NCI-H460 (cell line): ENCODE results near the gene VSIG8. TPM values are rescaled to one million over a fixed set of nuclear protein-coding genes. Genes with fewer than 3 reads are reported as not detected.

ENCODE experiments used
- DNase-seq: peaks from one replicate; pipeline ENCODE4 v3.0.0-alpha.2; 2016; ENCODE audit warnings: low read depth; ENCODE audit errors: extremely low read depth
- small RNA-seq, 2 experiments: library from RNA; depleted of rRNA; stranded (forward); fragments of <200 nt; gene quantifications; one replicate each; pipeline ENCODE3, GENCODE V24; 2014
- total RNA-seq: library from RNA; depleted of rRNA; stranded (reverse); fragments of >200 nt; shearing (Covaris generic); gene quantifications from 2 replicates; pipeline ENCODE4 v1.2.3, GENCODE V29; 2014; rRNA removed

VSIG8 gene
- total RNA-seq, 1 experiment from 2014 or later = 0.05 TPM

DNA sequence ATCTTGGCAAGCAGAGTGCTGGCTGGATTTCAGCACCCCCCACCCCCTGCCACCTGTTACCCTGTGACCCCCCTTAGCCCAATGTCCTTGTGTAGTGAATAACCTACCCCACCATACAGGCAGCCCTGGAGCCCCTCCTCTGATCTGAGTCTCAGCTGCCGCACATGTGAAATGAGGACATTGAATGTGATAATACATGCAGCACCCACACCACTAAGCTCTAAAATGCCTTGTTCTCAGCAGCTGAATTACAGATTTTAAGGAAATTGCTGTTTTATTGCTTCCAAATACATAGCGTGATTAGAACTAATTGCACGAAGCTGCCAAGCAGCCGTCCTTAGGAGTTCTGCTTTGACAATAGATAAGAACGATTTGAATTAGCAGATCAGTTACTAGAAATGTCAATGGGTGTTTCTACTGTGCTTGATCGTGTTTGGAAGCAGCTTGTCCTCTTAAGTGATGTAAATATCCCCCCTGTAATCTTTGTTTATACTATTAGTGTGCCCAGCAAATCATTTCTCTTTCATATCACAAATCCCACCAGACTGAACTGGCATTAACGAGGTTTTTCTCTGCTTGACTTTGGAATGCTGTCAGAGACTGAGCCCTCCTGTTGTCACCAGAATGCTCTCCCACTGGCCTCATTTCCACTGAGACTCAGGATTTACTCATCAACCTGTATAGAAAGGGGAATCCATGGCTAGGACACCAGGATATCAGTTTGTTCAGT lies 30.9 kb downstream of the VSIG8 start:
- DNase-seq = no peak

DNA sequence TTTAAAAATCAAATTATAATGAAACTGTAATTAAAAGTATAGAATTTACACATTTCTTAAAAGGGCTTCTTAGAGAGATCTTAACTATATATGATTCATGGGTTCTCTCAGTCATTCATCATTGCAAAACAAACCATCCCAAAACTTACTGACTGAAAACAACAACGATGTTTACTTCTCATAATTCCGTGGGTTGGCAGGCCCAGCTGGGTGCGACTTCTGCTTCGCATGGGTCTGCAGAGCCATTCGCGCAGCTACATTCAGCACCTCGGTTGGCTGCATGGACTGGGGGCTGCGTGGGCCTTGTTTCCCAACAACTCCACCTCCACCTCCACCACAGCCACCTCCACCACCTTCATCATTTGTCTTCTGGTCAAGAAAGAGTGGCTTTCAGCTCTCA lies 31.7 kb downstream of the VSIG8 start:
- no peak for DNase-seq

DNA sequence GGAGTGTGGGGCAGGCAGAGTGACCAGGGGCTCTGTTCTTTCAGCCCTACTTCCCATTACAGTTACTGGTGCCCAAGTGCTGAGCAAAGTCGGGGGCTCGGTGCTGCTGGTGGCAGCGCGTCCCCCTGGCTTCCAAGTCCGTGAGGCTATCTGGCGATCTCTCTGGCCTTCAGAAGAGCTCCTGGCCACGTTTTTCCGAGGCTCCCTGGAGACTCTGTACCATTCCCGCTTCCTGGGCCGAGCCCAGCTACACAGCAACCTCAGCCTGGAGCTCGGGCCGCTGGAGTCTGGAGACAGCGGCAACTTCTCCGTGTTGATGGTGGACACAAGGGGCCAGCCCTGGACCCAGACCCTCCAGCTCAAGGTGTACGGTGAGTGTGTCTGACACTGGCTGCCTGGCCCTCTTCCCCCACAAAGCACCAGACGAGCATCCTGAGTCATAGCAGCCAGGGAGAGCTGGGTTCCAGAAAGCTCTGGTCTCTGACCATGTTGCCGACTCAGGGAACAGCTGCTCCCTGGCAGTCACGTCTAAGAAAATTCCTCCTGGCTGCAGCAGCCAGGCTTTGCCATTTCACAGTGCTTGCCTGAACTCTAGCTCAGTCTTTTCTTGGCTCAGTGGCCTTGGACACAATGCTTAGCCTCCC lies 32.5 kb downstream of the VSIG8 start:
- DNase-seq = no peak

DNA sequence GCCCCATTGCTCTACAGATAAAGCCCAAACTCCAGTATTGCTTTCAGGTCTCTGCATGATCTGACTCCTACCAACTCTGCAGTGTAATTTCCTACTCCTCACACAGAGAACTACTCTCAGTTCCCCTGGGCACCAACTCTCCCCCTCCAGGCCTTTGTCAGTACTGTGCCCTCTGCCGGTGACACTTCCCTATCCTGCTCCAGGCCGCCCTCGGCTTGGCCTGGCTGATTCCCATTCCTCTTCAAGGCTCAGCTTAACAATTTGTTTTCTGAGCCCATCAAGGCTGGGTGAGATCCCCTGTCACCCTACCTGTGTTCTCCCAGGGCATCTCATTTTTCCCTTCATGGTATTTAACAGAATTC lies 33.2 kb downstream of the VSIG8 start:
- DNase-seq = peak; percentile 13

DNA sequence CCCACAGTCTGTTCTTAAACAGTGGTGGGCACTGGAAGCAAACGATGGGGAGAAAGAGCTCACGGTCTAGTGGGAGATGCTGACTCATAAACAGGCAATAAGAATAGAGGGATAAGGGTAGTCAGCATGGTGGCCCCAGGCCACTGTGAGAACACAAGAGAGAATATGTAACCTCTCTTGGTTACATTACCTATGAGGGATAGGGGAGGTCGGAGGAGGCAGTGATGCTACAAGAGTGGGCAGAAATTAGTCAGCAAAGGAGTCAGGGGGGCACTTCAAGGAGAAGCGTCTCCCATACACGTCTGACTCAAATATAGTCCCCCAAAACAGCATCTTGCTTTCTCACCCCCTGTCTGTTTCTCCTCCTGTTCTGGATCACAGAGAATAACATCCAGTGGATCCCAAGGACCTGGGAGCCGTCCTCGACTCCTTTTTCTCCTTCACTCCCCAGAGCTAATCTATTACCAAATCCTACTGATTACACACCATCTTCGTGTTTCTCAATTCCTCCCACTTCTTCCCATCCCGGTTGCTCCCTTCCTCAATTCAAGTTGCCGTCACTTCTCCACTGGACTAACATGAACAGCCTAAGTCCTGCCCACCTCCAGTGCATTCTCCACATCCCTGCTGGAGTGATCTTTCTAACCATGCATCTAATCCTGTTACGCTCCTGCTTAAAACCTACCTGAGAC lies 33.7 kb downstream of the VSIG8 start:
- no peak for DNase-seq

DNA sequence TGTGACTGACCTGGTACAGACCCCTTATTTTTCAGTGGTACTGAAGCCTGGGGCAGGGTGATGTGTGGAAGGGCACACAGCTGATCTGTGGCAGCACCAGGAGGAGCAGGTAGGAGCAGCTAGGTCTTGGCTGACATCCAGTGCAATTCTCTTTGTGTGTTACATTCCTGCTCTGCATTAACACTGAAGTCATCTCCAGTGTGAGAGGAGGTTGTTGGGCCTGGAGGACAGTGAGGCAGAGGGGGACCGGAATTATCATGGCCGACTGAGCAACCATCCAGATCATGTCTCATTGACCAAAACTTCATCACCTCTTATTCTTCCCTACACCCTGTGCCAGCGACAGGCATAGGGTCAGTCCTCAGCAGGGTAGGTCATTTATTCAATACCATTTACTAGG lies 34.3 kb downstream of the VSIG8 start:
- no peak for DNase-seq

DNA sequence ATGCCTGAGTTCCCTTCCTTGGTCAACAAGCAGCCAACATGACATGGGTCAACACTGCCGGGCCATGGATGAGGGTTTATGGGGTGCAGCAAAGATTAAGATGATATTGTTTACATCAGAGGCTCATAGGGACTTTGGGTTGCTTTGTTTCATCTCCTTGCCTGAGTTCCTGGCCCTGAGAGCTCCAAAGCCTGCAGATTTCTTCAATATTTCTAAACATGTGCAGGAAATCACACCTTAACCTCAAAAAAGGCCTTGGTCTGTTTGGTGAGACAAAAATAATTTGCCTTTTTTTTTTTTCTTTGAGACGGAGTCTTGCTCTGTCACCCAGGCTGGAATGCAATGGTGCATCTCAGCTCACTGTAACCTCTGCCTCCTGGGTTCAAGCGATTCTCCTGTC lies 34.9 kb downstream of the VSIG8 start:
- DNase-seq = no peak

DNA sequence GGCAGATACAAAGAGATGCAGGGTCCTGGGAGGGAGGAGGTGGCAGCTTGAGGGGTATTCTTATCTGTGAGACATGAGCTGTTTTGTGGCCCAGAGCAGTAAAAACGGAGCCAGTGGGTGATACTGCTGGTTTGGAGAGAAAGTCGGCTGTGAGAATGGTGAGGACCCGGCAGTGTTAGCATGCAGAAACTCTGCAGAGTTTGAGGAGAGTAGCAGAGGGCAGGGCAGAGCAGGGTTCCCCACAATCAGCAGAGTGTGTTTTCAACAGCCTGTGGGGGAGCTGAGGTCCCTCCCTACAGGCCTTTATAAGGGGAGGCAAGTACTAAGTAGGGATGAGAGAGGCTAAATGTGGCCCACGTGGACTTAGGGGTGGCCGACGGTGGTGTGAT lies 35.4 kb downstream of the VSIG8 start:
- no peak for DNase-seq

DNA sequence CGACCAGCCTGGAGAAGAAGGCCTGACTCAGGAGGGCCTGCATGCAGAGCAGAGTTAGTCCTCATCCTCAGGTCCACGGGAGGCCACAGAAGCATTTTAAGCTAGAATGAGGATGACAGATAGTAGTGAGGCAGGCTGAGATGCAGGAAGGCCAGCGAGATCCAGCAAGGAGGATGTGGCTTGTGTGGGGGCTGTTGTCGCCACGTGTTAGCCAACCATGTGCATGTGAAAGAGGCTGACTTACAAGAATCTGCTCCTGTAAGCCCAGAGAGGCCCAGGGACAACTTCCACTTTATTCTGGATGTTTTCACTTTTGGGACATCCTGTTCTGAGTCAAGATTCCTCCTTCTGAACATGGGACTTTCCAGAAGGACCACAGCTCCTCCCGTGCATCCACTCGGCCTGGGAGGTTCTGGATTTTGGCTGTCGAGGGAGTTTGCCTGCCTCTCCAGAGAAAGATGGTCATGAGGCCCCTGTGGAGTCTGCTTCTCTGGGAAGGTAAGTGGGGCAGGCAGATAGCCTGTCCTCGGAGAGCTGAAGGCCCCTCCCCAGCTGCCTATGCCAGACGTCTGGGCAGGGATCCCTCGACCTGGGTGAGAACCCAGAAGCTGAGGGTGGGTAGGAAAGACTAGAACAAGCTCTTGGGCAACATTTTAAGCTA lies 35.9 kb downstream of the VSIG8 start, which contains the start of gene SLAMF8:
Gene SLAMF8, plus strand, starts transcription at position 433 of the 661 bp plus-strand sequence. Its CDS starts 26 bp downstream, at position 459.
- no peak for DNase-seq

DNA sequence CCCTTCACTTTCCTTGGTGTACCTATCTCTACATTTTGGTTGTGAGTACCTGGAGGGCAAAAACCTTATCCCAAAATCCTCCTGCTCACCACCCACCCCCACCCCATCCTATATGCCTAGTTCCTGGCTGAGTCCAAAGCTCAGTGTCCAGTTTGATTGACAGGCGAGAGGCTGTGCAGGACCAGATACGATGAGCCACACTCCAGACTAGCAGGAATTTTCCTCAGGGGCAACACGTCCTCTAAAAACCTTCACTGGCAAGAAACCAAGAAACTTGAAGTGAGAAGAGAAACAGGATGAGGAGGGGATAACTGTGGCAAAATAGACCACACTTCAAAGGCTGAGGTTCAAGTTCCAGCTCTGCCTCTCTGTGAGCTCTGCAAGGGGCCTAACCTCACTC lies 36.9 kb downstream of the VSIG8 start:
- no peak for DNase-seq

DNA sequence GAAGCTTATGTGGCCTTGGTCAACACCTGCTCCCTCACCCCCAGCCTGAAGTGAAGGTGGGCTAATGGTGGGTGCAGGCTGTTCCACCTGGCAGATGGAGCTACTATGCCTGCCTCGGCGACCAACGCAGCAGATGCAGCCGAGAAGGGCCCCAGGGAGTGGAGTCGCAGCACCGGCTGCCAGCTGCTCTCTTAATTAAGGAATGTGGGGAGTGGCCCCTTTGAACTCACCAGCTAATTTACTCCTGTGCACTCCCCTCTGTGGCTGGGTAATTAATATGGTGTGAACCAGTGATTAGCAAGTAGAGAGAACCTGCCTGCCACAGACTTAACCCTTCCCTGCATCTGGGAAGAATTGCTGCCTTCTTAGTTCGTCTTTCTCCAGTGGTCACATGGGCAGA lies 39.1 kb downstream of the VSIG8 start:
- no peak for DNase-seq

DNA sequence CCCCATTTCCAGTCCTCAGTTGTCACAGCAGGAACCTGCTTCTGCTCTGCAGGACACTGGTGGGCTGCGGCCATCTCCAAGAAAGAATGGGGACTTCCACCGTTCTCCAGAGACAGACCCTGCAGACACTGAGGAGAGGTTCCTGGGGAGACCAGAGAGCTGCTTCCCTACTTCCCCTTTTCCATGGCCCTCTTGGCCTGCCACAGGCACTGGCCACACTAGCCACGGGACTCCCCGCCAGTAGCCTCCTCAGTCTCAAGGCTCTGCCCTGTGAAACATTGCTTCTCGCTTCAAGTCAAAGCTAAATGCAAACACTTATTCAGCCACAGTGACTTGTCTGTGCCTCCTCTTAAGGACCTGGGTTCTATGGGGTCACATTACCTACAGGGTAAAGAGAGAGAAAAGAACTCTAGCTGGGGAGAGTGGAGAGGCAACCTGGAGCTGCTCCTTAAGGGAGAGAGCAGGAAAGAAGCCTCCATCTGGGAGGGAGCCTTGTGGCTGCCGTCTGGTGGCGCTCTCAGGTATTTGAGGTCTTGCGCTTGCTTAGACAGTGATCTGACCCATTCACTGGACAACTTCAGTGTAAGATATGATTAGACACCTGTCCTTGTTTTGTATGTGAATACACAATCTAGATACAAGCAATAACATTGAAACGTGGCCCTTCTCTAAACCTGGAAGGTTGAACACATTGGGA lies 41.1 kb downstream of the VSIG8 start:
- no peak for DNase-seq

DNA sequence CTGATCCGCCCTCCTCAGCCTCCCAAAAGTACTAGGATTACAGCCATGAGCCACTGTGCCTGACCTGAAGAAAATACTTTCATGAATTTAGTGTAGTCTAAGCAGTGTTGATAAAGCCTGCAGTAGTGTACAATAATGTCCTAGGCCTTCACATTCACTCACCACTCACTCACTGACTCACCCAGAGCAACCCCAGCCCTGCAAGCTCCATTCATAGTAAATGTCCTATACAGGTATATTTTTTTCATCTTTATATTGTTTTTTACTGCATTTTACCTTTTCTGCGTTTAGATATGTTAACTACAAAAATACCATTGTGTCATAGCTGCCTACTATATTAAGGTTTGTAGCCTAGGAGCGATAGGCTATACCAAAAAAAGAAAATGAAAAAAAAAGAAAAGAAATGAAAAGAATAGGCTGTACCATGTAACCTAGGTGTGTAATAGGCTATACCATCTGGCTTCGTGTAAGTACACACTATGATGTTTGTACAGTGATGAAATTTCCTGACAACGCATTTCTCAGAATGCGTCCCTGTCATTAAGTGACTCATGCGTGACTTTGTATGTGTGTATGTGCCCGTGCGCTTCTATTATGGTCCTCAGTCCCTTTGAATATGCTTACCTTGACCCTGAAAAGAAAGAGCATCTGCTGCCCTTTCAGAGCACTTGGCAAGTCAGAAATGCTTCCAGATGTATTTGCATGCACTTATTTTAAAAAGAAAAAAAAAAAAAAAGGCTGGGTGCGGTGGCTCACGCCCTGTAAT lies 45.0 kb downstream of the VSIG8 start:
- DNase-seq = peak; percentile 81

DNA sequence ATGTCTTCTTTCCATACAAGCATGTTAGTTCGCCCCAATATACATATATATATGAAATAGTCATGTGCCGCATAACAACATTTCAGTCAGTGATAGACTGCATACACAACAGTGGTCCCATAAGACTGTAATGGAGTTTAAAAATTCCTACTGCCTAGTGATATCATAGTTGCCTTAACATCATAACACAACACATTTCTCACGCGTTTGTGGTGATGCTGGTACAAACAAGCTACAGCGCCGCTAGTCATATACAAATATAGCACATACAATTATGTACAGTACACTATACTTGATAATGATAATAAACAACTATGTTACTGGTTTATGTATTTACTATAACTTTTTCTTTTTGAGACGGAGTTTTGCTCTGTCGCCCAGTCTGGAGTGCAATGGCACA lies 46.5 kb downstream of the VSIG8 start:
- no peak for DNase-seq

DNA sequence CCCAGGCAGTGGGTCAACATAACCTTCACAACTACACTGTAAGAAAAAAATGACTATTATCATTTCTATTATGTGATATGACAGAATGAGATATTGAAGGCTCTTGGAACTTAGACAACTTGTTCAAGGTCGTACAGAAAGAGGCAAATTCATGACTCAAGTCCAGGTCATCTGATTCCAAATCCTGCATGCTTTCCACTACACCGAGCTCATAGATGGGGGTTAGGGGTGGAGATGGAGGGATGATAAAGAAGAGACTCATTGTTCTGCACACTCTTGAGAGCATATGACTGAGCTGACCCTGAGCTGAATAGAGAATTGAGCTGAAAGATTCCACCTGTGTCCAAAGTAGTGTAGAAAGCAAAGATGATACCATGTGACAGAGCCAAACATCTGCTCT lies 57.5 kb downstream of the VSIG8 start:
- DNase-seq = no peak

Small RNA genes within 50 kb of the gene (small RNA-seq; reads per million reads assigned to genes)
- gene MIR4259 (0 reads per million in 2 experiments), gene RF00570 (0 to 0.02 reads per million in 2 experiments)

Other genes with a start within 250 kb of the VSIG8 start
- gene CRP, start 148.1 kb downstream of the VSIG8 start, total RNA-seq = not detected in 2 replicates
- gene DUSP23, start 81.7 kb downstream of the VSIG8 start, total RNA-seq = 2.0 and 4.8 TPM in 2 replicates
- not detected in 2 replicates for gene FCRL6, start 60.3 kb downstream of the VSIG8 start, total RNA-seq
- gene SLAMF8, start 35.8 kb downstream of the VSIG8 start, total RNA-seq = not detected in 2 replicates
- gene CFAP45, start 37.5 kb upstream of the VSIG8 start, total RNA-seq = 0.35 TPM in 1 of 2 replicates, not detected in the other
- gene TAGLN2, start 62.9 kb upstream of the VSIG8 start, total RNA-seq = 137 and 138 TPM in 2 replicates
- gene IGSF9, start 83.0 kb upstream of the VSIG8 start, total RNA-seq = not detected in 2 replicates
- not detected in 2 replicates for gene SLAMF9, start 91.6 kb upstream of the VSIG8 start, total RNA-seq
- 6.9 and 7.2 TPM in 2 replicates for gene PIGM, start 169.3 kb upstream of the VSIG8 start, total RNA-seq
- gene KCNJ10, start 207.5 kb upstream of the VSIG8 start, total RNA-seq = not detected in 2 replicates
- gene KCNJ9, start 218.9 kb upstream of the VSIG8 start, total RNA-seq = not detected in 2 replicates
- gene IGSF8, start 236.0 kb upstream of the VSIG8 start, total RNA-seq = 22.4 and 23.1 TPM in 2 replicates